GM12801 (cell line): ENCODE measurements around the gene PARD3B.

Experiments
- CTCF ChIP-seq: IDR thresholded peaks from one replicate; pipeline ENCODE4 v1.5.1; 2011; ENCODE audit warnings: control low read depth; ENCODE audit not compliant: insufficient read length; ENCODE audit errors: extremely low read depth

Gene PARD3B

GRCh38 chr2:204781941-204782340 lies 236.7 kb downstream of the PARD3B start:
- TF ChIP-seq CTCF = no peak

- TF ChIP-seq CTCF = no peak
Measured at GRCh38 chr2:204790076-204790475, 244.8 kb downstream of the PARD3B start.

- no peak for TF ChIP-seq CTCF
Measured at GRCh38 chr2:204791230-204791629, 246.0 kb downstream of the PARD3B start.

GRCh38 chr2:204794624-204795023 lies 249.3 kb downstream of the PARD3B start:
- no peak for TF ChIP-seq CTCF

GRCh38 chr2:204795156-204795555 lies 249.9 kb downstream of the PARD3B start:
- no peak for TF ChIP-seq CTCF

- no peak for TF ChIP-seq CTCF
Measured at GRCh38 chr2:204796581-204796980, 251.3 kb downstream of the PARD3B start.

- TF ChIP-seq CTCF = no peak
Measured at GRCh38 chr2:204799791-204800190, 254.5 kb downstream of the PARD3B start.

GRCh38 chr2:204808494-204808893 lies 263.2 kb downstream of the PARD3B start:
- no peak for TF ChIP-seq CTCF
